ENCODE results near the gene TOB2.

Gene TOB2

GRCh38 chr22:41431656-41432055 lies 14.9 kb downstream of the TOB2 start:
- no peak for DNase-seq (ENCODE audit: low read depth in 1 of 2, low spot score in 1 of 2)
- Histone ChIP-seq H3K27me3 (ENCODE audit: insufficient read depth, poor library complexity, severe bottlenecking) (no peaks in the 10 kb centered on the region), H3K27ac (replicated peaks) (no peak overlapping the region)

GRCh38 chr22:41429951-41430332 lies 16.7 kb downstream of the TOB2 start:
- TF ChIP-seq POLR2AphosphoS5 (IDR thresholded peaks at IDR 0.05; ENCODE audit: low read depth): no peak
- TF ChIP-seq REST (IDR thresholded peaks at IDR 0.05; ENCODE audit: insufficient replicate concordance, low read depth): no peak
- no peak for TF ChIP-seq SPI1 (IDR thresholded peaks at IDR 0.05; ENCODE audit: borderline replicate concordance, low read depth)
- no peak for TF ChIP-seq CTCF (IDR thresholded peaks at IDR 0.05; ENCODE audit: insufficient read depth, low read length)
- TF ChIP-seq GABPA (IDR thresholded peaks at IDR 0.05; ENCODE audit: low read depth): no peak
- Histone ChIP-seq H3K27me3 (ENCODE audit: insufficient read depth, poor library complexity, severe bottlenecking) (no peaks in the 10 kb centered on the region), H3K4me3 (replicated peaks; ENCODE audit: insufficient read depth, low read length) (no peak overlapping the region), H3K27ac (replicated peaks) (no peak overlapping the region)
- DNase-seq (ENCODE audit: low read depth in 1 of 2, low spot score in 1 of 2): no peak

More at GRCh38 chr22:41431656-41432055, 14.9 kb downstream of the TOB2 start:
- TF ChIP-seq REST (IDR thresholded peaks at IDR 0.05; ENCODE audit: insufficient replicate concordance, low read depth) (no peak), CTCF (IDR thresholded peaks at IDR 0.05; ENCODE audit: insufficient read depth, low read length) (no peak), GABPA (IDR thresholded peaks at IDR 0.05; ENCODE audit: low read depth) (no peak), SPI1 (IDR thresholded peaks at IDR 0.05; ENCODE audit: borderline replicate concordance, low read depth) (no peak), POLR2AphosphoS5 (IDR thresholded peaks at IDR 0.05; ENCODE audit: low read depth) (no peak)
- H3K4me3 ChIP-seq (replicated peaks; ENCODE audit: insufficient read depth, low read length): no peak overlapping the region

GRCh38 chr22:41429232-41429950 lies 17.2 kb downstream of the TOB2 start:
- no peak for DNase-seq (ENCODE audit: low read depth in 1 of 2, low spot score in 1 of 2)
- Histone ChIP-seq H3K27me3 (ENCODE audit: insufficient read depth, poor library complexity, severe bottlenecking) (no peaks in the 10 kb centered on the region), H3K27ac (replicated peaks) (no peak overlapping the region), H3K4me3 (replicated peaks; ENCODE audit: insufficient read depth, low read length) (no peak overlapping the region)
- TF ChIP-seq REST (IDR thresholded peaks at IDR 0.05; ENCODE audit: insufficient replicate concordance, low read depth) (no peak), SPI1 (IDR thresholded peaks at IDR 0.05; ENCODE audit: borderline replicate concordance, low read depth) (no peak), GABPA (IDR thresholded peaks at IDR 0.05; ENCODE audit: low read depth) (no peak), CTCF (IDR thresholded peaks at IDR 0.05; ENCODE audit: insufficient read depth, low read length) (no peak)
